Thoracic aorta (tissue), 2 donors: ENCODE results near the gene PKN1. TPM values are rescaled to one million over a fixed set of nuclear protein-coding genes. Genes with fewer than 3 reads are reported as not detected.
A peak's percentile ranks its signal among the peaks of the same experiment; 100 is the strongest.

Experiments used
- ATAC-seq: fragments of 150-250 bp; one replicate; pipeline ENCODE4 v1.8.0; 2017; ENCODE audit warnings: low read depth; ENCODE audit not compliant: insufficient number of reproducible peaks, low FRiP score
- DNase-seq: peaks from one replicate; pipeline ENCODE4 v3.0.0-alpha.2; 2020; ENCODE audit warnings: low spot score
- H3K27ac ChIP-seq, 2 donors: fragments of 200-600 bp; sonication (generic); 1 replicate in 1 of 2; 2 replicates in 1 of 2; pipeline ENCODE4 v1.5.1; 2016; ENCODE audit warnings: mild to moderate bottlenecking in 2 of 2, moderate library complexity in 2 of 2
- H3K27me3 ChIP-seq: fragments of 200-600 bp; sonication (generic); replicated peaks from 2 replicates; pipeline ENCODE4 v1.6.0; 2016; ENCODE audit warnings: mild to moderate bottlenecking; ENCODE audit not compliant: insufficient read depth
- H3K36me3 ChIP-seq: fragments of 200-600 bp; sonication (generic); one replicate; pipeline ENCODE4 v1.5.1; 2016
- H3K4me1 ChIP-seq, 2 donors: fragments of 200-600 bp; sonication (generic); 1 replicate in 1 of 2; 2 replicates in 1 of 2; pipeline versions ENCODE4 v1.5.1 to v1.6.0; 2016; ENCODE audit warnings: low read depth in 2 of 2, mild to moderate bottlenecking in 1 of 2; ENCODE audit not compliant: control insufficient read depth in 1 of 2
- H3K4me3 ChIP-seq: fragments of 200-600 bp; sonication (generic); 2 replicates; pipeline ENCODE4 v1.5.1; 2016; ENCODE audit warnings: mild to moderate bottlenecking
- H3K9me3 ChIP-seq: fragments of 200-600 bp; sonication (generic); 2 replicates; pipeline ENCODE4 v1.5.1; 2016
- total RNA-seq, 2 donors: library from RNA; depleted of rRNA; stranded (reverse); fragments of >200 nt; gene quantifications; one replicate each; pipeline versions ENCODE4 v1.1.0 to v1.2.3, GENCODE V29; 2016
- TF ChIP-seq, protein P1 (sequence below): fragments of 200-600 bp; sonication (generic); IDR thresholded peaks from one replicate; pipeline ENCODE4 v1.5.1; 2019; ENCODE audit warnings: antibody characterized with exemption

The PKN1 gene
- total RNA-seq, 2 donors from 2014 or later = 93.8 to 139 TPM

DNA sequence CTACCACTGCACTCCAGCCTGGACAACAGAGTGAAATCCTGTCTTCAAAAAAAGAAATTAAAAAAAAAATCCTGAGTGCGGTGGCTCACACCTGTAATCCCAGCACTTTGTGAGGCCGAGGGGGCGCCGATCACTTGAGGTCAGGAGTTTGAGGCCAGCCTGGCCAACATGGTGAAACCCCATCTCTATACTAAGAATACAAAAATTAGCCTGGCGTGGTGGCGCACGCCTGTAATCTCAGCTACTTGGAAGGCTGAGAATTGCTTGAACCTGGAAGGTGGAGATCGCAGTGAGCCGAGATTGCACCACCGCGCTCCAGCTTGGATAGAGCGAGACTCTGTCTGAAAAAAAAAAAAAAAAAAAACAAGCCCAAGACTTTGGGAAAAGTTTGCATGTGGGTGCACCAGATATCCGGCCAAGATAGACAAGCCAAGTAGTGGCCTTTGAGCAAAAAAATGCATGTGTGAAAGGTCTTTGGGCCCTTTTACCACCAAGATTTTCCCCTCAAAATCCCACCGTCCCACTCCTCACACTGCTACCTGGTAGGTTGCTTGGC lies 79.4 kb downstream of the PKN1 start:
- H3K27ac ChIP-seq = no peak overlapping the region
- H3K27me3 ChIP-seq = no peaks in the 10 kb centered on the region
- H3K36me3 ChIP-seq = peaks cover 24% of the 10 kb centered on the region
- DNase-seq (no peak), ATAC-seq (no peak)
- no peak overlapping the region for H3K4me3 ChIP-seq
- TF ChIP-seq, protein P1, sequence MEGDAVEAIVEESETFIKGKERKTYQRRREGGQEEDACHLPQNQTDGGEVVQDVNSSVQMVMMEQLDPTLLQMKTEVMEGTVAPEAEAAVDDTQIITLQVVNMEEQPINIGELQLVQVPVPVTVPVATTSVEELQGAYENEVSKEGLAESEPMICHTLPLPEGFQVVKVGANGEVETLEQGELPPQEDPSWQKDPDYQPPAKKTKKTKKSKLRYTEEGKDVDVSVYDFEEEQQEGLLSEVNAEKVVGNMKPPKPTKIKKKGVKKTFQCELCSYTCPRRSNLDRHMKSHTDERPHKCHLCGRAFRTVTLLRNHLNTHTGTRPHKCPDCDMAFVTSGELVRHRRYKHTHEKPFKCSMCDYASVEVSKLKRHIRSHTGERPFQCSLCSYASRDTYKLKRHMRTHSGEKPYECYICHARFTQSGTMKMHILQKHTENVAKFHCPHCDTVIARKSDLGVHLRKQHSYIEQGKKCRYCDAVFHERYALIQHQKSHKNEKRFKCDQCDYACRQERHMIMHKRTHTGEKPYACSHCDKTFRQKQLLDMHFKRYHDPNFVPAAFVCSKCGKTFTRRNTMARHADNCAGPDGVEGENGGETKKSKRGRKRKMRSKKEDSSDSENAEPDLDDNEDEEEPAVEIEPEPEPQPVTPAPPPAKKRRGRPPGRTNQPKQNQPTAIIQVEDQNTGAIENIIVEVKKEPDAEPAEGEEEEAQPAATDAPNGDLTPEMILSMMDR = no peak
- H3K4me1 ChIP-seq = peaks cover 23 to 28% of the 10 kb centered on the region in 2 donors
- no peaks in the 10 kb centered on the region for H3K9me3 ChIP-seq

DNA sequence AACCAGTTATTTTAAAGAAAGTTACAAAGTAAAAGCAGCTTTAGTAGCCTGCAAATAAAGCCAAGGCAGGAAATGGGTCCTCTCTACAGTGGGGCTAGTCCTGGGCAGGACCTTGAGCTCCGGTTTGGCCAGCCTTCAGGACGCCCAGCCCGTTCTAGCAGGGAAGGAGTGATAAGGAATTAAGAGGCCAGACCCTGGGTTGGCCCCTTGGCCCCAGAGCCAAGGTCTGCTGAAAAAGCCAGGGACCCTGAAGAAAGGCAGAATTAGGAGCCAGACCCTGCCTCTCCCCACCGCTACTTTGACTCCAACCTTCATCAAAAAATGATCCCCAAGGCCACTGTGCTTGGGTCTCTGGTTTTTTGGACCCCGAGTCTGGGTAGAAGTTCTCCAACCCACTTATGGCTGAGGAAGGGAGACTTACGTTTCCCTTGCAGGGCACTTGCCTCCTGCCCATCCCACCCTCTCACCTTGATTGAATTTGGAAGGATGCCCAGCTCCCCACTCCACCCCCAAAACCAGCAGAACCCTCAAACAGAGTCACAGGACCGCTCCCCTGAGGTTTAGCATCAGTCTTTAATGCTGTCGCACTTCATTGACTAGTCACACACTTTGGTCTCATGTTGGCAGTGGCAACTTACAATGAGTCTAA lies 81.2 kb downstream of the PKN1 start:
- Histone ChIP-seq H3K27me3 (no peaks in the 10 kb centered on the region), H3K36me3 (peaks cover 24% of the 10 kb centered on the region), H3K4me1 (peaks cover 28 to 33% of the 10 kb centered on the region in 2 donors), H3K9me3 (no peaks in the 10 kb centered on the region), H3K27ac (no peak overlapping the region), H3K4me3 (no peak overlapping the region)
- DNase-seq (no peak), ATAC-seq (no peak)
- TF ChIP-seq, protein P1 = no peak

DNA sequence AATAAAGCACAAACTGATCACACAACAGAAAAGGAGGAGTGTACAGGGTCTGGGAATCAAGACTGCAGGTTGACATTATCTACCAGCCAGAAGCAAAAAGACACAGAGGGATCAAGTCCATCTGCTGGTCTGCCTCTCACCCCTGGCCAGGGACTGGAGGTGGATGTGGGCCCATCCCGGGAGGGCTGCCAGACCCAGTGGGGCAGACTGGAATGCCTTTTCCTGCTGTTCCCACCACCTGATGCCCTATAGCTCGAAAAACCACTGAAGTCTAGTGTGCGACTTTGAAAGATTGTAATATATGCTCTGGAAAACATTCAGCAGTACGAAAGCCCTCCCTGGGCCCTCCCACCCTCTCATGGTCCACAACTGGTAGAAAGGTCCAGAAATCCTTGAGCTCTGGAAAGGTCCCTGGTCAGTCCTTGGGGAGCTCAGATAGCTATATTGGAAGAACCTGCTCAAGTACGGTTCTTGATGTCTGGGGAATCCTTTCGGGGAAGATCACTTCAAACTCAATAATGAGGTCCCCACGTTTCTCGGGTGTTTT lies 82.5 kb downstream of the PKN1 start:
- ATAC-seq (no peak), DNase-seq (no peak)
- TF ChIP-seq, protein P1 = no peak
- Histone ChIP-seq H3K9me3 (no peaks in the 10 kb centered on the region), H3K36me3 (peaks cover 24% of the 10 kb centered on the region), H3K4me3 (peak overlapping the region; percentile 82), H3K27ac (no peak overlapping the region), H3K27me3 (no peaks in the 10 kb centered on the region), H3K4me1 (peaks cover 30 to 33% of the 10 kb centered on the region in 2 donors)

DNA sequence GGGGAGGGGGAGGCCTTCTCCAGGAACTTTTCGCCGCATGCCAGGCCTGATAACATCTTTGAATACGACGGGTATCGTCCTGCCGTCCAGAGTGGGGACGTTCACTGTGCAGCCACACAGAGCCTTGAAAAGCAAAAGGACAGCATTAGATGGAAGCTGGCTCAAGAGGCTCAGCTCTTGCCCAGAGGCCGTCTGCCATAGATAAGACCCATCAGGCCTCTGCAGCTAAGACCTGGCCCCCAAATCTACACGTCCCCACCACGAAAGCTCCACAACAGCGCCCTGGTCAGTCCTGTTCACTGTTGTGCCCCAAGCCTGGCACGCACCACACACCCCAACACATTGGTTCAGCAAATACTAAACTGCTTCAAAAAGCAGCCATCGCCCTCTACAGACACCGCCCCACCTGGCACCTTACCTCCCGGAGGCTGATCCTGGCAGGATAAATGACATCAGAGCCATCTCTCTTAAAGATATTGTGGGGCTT lies 83.0 kb downstream of the PKN1 start:
- TF ChIP-seq, protein P1 = no peak
- ATAC-seq (no peak), DNase-seq (no peak)
- peak overlapping the region; percentile 82 for H3K4me3 ChIP-seq
- peaks cover 30 to 31% of the 10 kb centered on the region in 2 donors for H3K4me1 ChIP-seq
- H3K27me3 ChIP-seq = no peaks in the 10 kb centered on the region
- no peak overlapping the region for H3K27ac ChIP-seq
- H3K9me3 ChIP-seq = no peaks in the 10 kb centered on the region
- H3K36me3 ChIP-seq = peaks cover 24% of the 10 kb centered on the region

DNA sequence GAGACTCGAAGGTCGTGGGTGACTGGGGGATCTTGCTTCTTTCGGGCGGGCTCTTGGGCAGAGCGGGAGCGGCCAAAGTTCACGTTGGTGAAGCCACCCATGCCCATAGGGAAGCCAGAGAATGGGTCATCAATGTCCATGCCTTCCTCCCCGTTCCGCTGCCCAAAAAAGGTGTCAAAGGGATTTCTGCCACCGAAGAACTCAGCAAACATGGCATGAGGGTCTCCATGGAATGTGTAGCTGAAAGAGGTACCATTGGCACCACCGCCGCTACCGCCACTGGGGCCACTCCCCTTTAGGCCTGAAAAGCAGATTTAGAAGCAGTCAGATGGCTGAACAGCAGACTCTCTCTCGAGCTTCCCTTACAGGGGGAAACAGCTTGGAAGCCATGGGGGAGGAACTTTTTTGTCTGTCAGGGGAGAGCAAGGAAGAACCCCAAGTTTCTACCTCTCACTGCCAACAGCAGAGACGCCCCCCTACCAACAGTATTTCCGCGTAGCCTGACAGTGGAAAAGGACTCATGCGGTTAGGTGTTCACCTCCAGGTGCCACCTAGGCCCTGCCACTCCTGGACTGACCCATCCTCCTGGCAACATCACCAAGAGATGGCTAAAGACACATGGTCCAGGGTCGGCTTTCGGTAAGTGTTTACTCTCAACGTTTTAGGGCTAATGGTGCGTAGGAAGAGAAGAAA lies 83.8 kb downstream of the PKN1 start:
- no peak for ATAC-seq

More for the DNA sequence above, 83.8 kb downstream of the PKN1 start:
- Histone ChIP-seq H3K27ac (peak overlapping the region; percentile 93 to 98), H3K36me3 (peaks cover 24% of the 10 kb centered on the region), H3K9me3 (no peaks in the 10 kb centered on the region), H3K4me3 (peak overlapping the region; percentile 82), H3K27me3 (no peaks in the 10 kb centered on the region), H3K4me1 (peaks cover 29 to 30% of the 10 kb centered on the region in 2 donors)
- DNase-seq = no peak
- TF ChIP-seq, protein P1 = no peak
